ENCODE data around the gene POMP.

Gene POMP

DNA sequence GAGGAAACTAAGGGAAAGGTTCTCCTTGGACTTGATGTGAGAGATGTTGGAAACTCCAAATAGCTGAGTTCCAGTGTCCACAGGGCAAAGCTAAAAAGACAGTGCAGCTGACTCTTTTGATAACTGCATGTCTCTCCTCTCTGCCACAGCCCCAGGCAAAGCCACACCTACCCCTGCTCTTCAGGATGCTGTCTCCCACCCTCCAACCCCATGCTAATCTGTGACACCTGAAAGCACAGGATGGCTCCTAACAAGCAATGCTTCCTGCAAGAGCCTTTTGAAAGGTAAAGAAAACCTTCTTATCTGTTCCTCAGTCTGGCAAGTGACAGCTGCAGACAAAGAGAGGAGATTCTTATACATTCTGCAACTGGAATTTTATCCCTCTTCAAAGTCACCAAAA, 45.4 kb downstream of the POMP start:
- DNase-seq: no peak

DNA sequence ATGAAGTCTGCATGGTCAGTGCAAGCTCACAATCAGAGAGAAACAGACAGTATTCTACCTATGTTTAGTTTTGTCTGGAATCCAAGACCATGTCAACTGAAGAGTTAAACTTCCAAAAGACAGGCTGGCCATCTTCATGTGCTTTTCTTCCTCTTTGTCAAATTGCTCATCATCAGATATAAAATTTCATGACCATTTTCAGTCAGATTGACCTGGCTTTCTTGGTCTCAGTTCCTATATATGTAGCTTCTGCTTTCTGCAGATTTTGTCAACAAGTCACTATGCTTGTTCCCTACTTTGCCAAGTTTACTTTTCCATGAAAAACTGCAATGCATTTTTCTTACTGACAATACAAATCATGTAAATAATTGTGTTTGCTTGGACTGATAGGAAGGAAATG, 46.0 kb downstream of the POMP start:
- DNase-seq: no peak

DNA sequence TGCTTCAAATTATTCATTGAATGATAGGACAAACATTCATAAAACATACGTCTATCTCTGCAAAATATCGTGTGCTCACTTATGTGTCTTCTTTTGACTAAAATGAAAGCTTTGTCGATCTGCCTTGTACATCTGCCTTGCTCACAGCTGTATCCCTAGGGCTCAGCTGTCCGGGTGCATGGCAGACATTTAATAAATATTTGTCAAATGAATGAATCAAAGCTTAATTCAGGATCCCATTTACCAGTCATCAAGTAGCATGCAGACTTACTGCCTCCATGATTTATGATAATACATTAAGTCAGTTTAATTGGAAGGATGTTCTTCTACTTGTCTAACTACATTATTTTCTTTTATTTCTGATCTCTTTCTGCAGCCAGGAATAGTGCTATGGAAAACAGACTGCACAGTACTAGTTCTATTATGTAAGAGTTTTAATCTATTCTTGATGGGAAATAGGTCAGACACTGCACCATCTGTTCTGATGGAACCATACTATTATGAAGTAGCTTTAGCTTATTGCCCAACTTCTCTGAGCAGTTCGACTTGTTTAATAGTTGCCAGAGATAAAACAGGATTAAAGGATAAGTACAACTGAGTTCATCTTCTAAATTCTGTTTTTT, 46.6 kb downstream of the POMP start:
- no peak for DNase-seq

DNA sequence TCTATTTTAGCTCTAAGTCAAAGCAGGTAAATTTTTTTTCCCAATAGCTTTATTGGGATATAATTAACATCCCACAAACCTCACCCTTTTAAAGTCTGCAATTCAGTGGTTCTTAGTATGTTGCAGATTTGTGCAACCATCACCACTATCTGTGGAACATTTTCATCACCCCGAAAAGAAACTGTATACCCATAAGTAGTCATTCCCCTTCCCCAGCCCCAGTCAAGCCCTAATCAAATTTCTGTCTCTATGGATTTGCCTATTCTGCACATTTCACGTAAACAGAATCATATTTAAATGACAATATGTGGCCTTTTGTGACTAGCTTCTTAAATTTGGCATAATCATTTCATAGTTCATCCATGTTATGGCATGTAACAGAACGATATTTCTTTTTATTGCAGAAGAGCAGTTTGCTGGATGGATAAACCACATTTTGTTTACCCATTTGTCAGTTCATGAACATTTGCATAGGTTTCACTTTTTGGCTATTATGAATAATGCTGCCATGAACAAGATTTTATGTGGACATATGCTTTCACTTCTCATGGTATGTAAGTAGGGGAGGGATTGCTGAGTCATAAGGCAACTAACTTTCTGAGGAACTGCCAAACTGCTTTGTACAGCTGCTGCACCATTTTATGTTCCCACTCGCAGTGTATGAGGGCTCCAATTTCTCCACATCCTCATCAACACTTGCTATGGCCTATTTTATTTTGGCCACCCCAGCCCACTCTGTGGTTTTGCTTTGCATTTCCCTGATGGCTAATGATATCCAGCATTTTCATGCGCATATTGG, 48.9 kb downstream of the POMP start:
- no peak for DNase-seq

DNA sequence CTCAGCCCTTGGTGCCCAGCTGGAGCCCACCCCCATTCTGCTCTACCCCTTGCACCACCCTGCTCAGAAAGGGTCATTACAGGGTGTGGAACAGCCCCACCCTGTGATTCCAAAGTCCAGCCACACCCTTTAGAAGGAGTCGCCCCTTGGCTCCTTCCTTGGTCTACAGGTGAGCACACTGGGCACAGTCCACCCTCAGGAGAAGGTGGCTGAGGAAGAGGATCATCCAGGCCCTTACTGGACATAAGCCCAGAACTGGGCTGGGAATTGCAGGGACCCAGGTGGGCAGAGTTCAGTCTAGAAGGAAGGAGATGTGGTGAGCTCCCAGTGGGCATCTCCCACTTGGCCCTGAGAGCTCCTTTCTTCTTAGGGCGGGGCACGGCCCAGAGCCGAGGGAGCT, 51.2 kb downstream of the POMP start:
- no peak for DNase-seq

DNA sequence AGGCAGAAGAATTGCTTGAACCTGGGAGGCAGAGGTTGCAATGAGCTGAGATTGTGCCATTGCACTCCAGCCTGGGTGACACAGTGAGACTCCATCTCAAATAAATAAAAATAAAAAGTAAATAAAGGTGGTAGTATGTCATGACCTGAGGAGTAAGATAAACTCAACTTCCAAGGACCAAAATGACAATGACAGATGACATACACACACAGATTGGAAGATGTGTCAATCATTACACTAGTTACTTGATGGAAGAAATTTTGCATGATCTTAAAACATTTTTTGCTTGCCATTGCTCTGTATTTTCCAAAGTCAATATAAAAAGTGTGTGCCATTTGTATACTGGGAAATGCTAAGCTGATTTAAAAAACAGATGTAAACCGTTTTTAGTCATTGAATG, 55.7 kb downstream of the POMP start:
- DNase-seq: no peak

DNA sequence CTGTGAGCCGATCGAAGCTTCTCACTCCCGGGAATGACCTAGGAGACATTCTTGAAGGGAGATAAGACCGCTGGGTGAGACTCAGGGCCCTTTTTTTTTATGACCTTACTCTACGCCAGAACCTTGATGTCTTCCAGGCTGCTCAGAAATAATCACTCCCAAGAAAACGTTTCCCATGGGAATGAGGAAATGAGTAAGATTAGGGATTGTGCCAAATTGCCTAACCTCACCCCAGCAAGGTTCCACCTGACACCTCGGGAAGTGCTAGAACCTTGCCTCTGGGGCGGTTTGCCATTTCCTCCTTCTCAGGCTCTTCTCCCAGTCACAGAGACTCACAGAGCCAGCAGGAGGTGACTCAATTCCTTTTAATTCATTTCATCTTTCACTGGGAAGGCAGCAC, 57.6 kb downstream of the POMP start:
- no peak for DNase-seq

DNA sequence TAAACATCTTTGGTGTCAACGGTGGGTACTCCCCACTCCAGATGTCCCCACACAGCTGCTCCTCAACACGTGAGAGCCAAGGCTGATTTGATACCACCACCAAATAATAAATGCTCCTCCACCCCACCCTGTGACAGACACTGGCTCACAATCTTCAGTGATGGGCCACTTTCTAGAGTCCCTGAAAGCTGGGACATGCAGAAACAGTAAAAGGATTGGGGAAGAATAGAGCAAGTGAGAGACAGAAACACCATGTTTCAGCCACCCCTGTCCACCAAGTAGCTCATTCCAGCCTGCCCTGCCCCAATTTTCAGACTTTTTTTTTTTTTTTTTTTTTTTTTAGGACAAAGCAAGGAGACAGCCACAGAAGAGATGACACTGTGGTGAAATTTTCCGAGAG, 58.2 kb downstream of the POMP start:
- no peak for DNase-seq

DNA sequence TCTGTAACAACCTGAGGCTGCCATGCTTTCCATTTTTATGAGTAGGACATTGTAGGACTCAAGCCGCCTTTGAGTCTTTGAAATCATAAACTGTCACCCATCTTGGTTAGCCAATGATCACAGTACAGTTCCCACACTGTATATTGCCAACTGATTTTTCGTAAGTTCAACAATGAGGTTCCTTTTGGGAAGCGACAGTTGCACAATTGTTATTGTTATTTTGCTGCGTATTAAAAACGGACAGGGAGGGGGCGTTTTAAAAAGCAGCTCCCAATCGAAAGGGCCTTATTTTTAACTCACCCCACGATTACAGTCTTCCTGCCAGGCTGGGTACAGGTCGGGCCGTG, 59.2 kb downstream of the POMP start:
- no peak for DNase-seq

DNA sequence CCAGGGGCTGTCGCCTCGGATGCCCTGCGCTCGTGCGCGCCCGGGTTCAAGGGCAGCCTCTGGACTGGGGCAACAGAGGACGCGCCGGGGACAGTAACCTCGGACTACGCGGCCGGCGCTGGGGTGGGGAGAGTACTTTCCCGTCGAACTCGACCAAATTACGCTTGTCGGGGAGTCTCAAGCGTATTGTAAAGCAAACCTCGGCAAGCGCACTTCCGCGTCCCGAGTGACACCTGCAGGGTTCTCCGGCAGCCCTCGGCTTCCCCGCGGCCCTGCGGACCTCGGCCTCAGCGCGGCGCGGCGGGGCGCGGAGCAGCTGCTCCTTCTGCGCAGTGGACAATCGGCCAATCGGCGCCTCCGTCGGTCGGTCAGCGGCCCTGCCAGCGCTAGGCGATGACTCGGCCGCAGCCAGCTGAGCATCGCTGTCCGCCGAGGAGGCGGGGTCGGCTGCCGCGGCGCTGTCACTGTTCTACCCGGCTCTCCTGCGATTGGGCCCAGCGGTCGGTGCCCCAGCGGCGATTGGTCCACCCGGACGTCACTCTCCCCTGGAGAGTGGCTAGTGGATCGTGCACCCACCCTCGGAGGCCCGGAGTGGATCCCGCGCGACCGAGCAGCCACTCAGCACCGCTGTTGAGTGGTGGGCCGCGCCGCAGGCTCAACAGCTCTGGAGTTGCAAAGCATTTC, 59.8 kb downstream of the POMP start, which contains the start of gene SLC46A3:
Gene SLC46A3, minus strand, starts transcription at position 428 of the 684 bp plus-strand sequence. CDS start 972 bp downstream, outside the sequence.
- peak; percentile 98 for DNase-seq

DNA sequence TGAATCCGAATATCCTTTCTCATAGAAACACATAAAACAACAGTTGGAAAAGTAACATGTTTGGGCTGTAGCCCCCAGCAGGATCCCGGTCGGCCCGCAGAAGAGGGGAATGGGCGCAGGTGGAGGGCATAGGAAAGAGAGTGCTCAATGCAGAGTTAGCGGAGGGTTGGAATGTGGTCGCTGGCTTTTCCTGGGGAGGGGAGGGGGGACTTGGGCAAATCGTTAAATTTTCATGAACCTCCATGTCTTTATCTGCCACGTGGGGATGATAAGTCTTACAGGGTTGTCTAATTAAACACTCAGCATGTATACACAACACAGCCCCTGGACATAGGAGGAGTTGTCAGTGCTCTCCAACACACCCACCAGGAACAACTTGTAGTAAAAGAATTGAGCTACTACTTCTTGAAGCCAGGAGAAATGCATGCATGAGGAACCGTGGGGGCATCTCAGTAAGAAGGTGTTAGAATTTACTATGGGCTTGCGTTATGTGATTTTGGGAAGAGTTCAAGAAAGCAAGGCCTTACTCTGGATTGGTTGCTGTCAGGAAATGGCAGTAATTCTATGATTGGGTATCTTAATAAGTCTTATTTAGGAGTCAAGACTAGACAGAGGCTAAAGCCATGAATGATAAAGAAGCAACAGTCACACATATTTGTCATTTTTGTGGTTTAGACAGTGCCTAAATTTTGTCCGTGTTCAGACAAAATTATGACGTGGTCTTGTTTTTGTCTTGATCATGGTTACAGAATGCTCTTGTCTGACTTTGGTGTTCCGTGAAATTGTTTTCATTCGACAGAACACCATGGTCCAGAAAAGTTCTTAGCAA, 60.5 kb downstream of the POMP start:
- DNase-seq: no peak

DNA sequence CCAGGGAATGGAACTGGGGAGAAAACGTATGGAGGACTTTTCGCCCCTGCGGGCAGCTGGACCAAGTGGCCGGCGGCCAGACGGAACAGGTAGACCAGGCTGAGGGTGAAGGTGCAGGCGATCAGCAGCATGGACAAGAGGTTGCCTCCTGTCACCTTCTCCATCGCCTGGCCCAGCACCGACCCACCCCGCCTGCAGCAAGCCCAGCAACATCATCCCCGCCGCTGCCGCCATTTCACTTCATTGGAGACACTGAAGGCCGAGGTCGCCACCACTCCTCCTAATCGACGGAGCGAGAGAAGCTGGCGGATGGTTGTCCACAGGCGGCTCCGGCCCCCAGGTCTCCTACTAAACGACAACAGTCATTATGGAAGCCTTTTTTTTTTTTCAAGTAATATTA, 64.9 kb downstream of the POMP start:
- no peak for DNase-seq

DNA sequence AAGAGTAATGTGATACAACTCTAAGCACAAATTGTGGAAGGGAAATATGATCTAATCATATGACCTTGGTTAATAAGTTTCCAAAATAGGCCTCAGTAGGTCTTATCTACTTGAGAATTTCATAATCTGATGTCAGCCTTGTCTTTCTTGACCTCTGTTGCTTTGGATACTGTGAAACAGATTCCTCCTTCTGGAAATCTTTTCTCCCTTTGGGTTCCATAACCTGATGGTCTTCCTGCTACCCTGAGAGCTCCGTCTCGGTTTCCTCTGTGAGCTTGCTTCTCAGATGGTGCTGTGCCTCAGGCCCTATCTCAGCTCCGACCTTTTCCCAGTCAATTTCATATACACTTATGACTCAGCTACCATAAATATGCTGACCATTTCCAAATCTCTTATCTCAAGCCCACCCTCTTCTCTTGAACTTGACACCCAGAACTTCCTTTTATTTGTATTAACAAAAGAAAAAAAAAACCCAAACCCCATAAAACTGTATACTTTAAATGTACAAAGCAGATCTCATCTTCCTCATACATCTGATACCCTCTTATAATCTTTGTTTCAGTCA, 66.2 kb downstream of the POMP start:
- no peak for DNase-seq
